HL-60 (cell line): Measurements from ENCODE around the gene PAK5.
A peak's percentile ranks its signal among the peaks of the same experiment; 100 is the strongest.
"Not testable (repeated sequence)": the region's sequence is repeated elsewhere in the genome, so short reads cannot be mapped to it uniquely, and the experiment has no call there.

Experiments used
- DNase-seq, 2 experiments: peaks; one replicate each; pipeline ENCODE4 v3.0.0-alpha.2; 2010 to 2020; ENCODE audit warnings: low read depth in 1 of 2, low spot score in 1 of 2
- H3K27ac ChIP-seq: fragments of 250-450 bp; sonication (Bioruptor Pico); replicated peaks from 2 replicates; pipeline ENCODE4 v1.5.1; 2020; ENCODE audit warnings: mild to moderate bottlenecking, moderate library complexity
- H3K27me3 ChIP-seq: fragments of 250-450 bp; sonication (Bioruptor Pico); 2 replicates; pipeline ENCODE4 v1.5.1; 2021; ENCODE audit warnings: mild to moderate bottlenecking, moderate library complexity; ENCODE audit not compliant: insufficient read depth, poor library complexity, severe bottlenecking
- H3K4me3 ChIP-seq: replicated peaks from 2 replicates; pipeline ENCODE4 v1.5.1; 2011; ENCODE audit warnings: mild to moderate bottlenecking, control low read depth, low read length; ENCODE audit not compliant: insufficient read depth
- GABPA ChIP-seq: IDR thresholded peaks from 2 replicates; pipeline ENCODE4 v1.6.1; 2012; ENCODE audit warnings: low read depth
- POLR2AphosphoS5 ChIP-seq: IDR thresholded peaks from 2 replicates; pipeline ENCODE4 v1.6.1; 2012; ENCODE audit warnings: low read depth
- SPI1 ChIP-seq: IDR thresholded peaks from 2 replicates; pipeline ENCODE4 v1.6.1; 2012; ENCODE audit warnings: low read depth, mild to moderate bottlenecking, borderline replicate concordance
- TF ChIP-seq, protein P1 (sequence below): IDR thresholded peaks from 2 replicates; pipeline ENCODE4 v1.6.1; 2012; ENCODE audit warnings: low read depth; ENCODE audit not compliant: insufficient replicate concordance
- TF ChIP-seq, protein P2 (sequence below): IDR thresholded peaks from one replicate; pipeline ENCODE4 v1.5.1; 2011; ENCODE audit warnings: low read length, control low read depth, inconsistent platforms; ENCODE audit not compliant: insufficient read depth

The PAK5 gene

DNA sequence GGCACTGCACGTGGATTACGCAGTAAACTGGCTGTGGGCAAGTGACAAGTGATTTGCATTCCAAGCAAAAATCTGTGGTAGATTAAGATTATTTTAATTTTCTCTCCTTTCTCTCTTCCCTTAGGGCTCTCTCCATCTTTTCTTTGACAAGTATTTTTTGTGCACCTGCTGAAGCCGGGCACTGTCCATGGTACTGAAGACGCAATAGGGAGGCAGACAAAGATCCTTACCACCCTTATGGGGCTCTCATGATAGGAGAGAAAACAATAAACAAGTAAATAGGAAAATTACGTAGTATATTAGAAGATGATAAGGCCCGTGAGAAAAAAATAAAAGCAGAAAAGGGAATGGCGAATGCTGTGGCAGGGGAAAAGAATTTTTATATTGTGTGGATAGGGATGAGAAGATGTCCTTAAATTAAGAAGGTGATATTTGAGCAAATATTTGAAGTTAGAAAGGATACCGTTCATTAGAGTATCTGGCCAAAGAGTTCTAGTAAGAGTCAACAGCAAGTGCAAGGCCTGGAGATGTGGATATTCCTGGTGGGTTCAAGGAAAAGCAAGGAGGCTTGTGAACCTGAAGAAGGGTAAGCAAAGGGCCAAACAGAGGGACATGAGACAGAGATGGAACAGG lies 178.5 kb downstream of the PAK5 start:
- DNase-seq, result no peak
- Histone ChIP-seq H3K4me3 (no peak overlapping the region), H3K27ac (no peak overlapping the region), H3K27me3 (no peaks in the 10 kb centered on the region)
- TF ChIP-seq, protein P1, sequence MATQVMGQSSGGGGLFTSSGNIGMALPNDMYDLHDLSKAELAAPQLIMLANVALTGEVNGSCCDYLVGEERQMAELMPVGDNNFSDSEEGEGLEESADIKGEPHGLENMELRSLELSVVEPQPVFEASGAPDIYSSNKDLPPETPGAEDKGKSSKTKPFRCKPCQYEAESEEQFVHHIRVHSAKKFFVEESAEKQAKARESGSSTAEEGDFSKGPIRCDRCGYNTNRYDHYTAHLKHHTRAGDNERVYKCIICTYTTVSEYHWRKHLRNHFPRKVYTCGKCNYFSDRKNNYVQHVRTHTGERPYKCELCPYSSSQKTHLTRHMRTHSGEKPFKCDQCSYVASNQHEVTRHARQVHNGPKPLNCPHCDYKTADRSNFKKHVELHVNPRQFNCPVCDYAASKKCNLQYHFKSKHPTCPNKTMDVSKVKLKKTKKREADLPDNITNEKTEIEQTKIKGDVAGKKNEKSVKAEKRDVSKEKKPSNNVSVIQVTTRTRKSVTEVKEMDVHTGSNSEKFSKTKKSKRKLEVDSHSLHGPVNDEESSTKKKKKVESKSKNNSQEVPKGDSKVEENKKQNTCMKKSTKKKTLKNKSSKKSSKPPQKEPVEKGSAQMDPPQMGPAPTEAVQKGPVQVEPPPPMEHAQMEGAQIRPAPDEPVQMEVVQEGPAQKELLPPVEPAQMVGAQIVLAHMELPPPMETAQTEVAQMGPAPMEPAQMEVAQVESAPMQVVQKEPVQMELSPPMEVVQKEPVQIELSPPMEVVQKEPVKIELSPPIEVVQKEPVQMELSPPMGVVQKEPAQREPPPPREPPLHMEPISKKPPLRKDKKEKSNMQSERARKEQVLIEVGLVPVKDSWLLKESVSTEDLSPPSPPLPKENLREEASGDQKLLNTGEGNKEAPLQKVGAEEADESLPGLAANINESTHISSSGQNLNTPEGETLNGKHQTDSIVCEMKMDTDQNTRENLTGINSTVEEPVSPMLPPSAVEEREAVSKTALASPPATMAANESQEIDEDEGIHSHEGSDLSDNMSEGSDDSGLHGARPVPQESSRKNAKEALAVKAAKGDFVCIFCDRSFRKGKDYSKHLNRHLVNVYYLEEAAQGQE, result peak; percentile 96
- TF ChIP-seq SPI1, result no peak

DNA sequence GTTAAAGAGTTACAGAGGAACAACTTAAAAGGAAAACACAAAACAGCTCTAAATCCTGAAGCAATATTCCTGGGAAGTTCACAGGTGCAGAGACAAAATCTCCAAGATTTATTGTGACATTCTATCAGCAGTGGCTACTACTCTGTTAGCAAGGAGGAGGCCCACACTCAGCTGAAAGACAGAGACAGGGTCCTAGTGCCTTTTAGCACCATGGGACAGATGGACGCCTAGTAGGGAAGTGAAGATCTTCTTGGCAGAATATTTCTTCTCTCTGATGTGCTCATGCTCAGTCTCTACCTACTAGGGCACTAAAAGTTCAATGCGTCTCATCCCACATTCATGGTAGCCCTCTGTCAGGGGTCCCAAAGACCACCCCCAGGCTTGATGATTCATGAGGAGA lies 191.1 kb downstream of the PAK5 start:
- Histone ChIP-seq H3K27me3 (no peaks in the 10 kb centered on the region), H3K4me3 (no peak overlapping the region), H3K27ac (no peak overlapping the region)
- DNase-seq, result no peak
- no peak for TF ChIP-seq SPI1
- no peak for TF ChIP-seq GABPA
- TF ChIP-seq, protein P1, result no peak
- TF ChIP-seq, protein P2, sequence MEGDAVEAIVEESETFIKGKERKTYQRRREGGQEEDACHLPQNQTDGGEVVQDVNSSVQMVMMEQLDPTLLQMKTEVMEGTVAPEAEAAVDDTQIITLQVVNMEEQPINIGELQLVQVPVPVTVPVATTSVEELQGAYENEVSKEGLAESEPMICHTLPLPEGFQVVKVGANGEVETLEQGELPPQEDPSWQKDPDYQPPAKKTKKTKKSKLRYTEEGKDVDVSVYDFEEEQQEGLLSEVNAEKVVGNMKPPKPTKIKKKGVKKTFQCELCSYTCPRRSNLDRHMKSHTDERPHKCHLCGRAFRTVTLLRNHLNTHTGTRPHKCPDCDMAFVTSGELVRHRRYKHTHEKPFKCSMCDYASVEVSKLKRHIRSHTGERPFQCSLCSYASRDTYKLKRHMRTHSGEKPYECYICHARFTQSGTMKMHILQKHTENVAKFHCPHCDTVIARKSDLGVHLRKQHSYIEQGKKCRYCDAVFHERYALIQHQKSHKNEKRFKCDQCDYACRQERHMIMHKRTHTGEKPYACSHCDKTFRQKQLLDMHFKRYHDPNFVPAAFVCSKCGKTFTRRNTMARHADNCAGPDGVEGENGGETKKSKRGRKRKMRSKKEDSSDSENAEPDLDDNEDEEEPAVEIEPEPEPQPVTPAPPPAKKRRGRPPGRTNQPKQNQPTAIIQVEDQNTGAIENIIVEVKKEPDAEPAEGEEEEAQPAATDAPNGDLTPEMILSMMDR, result no peak
- no peak for TF ChIP-seq POLR2AphosphoS5

DNA sequence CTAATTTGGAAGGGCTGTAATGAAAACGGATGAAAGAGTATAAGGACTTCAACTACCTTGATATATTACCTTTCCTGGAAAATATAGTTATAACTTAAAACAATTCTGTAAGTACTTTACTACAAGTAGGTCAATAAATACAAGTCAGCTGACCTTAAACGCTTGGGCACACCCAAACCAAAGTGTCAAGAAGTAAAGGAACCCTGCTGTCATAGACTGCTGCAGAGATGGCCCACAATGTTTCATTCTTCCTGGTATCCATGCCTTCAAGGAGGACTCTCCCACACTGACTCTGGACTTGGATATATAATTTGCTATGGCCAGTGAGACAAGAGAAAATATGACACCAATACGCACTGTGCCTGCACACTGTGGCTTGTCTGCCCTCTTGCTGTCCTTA lies 192.5 kb downstream of the PAK5 start:
- TF ChIP-seq POLR2AphosphoS5 (no peak), GABPA (no peak), SPI1 (no peak)
- TF ChIP-seq, protein P2, result no peak
- TF ChIP-seq, protein P1, result no peak
- H3K27ac ChIP-seq, result no peak overlapping the region
- no peak for DNase-seq
- H3K4me3 ChIP-seq, result no peak overlapping the region
- no peaks in the 10 kb centered on the region for H3K27me3 ChIP-seq

DNA sequence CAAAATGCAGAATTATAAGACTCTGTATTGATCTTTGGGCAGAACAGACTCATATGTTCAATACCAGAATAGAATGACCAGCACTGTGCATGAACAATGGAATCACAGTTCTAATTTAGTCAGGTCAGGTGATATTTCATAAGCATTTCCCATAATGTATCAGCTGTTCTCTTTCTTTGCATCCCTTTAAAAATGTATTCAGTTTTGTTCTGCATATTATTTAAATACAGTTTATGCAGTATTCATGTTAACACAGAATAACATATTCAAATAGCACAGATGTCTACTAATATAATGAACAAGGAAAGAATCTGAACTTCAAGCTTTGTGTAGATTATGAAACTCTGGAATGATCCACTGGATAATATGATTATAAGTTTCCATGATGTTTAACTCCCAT lies 196.0 kb downstream of the PAK5 start:
- no peak overlapping the region for H3K4me3 ChIP-seq
- no peaks in the 10 kb centered on the region for H3K27me3 ChIP-seq
- H3K27ac ChIP-seq, result no peak overlapping the region
- no peak for DNase-seq
- TF ChIP-seq, protein P1, result no peak
- TF ChIP-seq SPI1 (no peak), GABPA (no peak), POLR2AphosphoS5 (no peak)

DNA sequence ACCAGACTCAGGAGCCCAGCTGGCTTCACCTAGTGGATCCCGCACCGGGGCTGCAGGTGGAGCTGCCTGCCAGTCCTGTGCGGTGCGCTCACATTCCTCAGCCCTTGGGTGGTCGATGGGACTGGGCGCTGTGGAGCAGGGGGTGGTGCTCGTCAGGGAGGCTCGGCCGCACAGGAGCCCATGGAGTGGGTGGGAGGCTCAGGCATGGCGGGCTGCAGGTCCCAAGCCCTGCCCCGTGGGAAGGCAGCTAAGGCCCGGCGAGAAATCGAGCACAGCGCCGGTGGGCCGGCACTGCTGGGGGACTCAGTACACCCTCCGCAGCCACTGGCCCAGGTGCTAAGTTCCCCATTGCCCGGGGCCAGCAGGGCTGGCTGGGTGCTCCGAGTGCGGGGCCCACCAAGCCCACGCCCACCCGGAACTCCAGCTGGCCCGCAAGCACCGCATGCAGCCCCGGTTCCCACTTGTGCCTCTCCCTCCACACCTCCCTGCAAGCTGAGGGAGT lies 197.3 kb downstream of the PAK5 start:
- H3K4me3 ChIP-seq, H3K27ac ChIP-seq, DNase-seq, H3K27me3 ChIP-seq: not testable (repeated sequence)
